GM04503 (cell line): Measurements from ENCODE around the gene NYNRIN.
A peak's percentile ranks its signal among the peaks of the same experiment; 100 is the strongest.
"Not testable (repeated sequence)": the region's sequence is repeated elsewhere in the genome, so short reads cannot be mapped to it uniquely, and the experiment has no call there.

Experiments
- DNase-seq: peaks from one replicate; pipeline ENCODE4 v3.0.0-alpha.2; 2012; ENCODE audit warnings: low read depth

NYNRIN gene

DNA sequence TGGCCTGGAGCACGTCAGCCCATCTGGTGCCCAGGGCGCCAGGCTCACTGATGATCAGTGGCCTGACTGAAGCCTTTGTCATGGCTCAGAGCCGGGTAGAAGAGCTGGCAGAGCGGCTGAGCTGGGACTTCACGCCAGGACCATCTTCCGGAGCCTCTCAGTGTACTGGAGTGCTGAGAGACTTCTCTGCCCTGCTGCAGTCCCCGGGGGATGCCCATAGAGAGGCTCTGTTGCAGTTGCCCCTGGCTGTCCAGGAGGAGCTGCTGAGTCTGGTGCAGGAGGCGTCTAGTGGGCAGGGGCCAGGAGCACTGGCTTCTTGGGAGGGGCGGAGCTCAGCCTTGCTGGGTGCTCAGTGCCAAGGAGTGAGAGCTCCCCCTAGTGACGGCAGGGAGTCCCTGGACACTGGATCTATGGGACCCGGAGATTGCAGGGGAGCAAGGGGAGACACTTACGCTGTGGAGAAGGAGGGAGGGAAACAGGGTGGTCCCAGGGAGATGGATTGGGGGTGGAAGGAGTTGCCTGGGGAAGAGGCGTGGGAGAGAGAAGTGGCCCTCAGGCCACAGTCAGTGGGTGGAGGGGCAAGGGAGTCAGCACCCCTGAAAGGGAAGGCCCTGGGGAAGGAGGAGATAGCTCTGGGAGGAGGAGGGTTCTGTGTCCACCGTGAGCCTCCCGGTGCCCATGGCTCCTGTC, 32.9 kb downstream of the NYNRIN start:
- DNase-seq, result peak; percentile 55

- no peak for DNase-seq
Measured at GRCh38 chr14:24432259-24433131, 33.7 kb downstream of the NYNRIN start.

- DNase-seq, result no peak
Measured at GRCh38 chr14:24434036-24434435, 35.2 kb downstream of the NYNRIN start.

DNA sequence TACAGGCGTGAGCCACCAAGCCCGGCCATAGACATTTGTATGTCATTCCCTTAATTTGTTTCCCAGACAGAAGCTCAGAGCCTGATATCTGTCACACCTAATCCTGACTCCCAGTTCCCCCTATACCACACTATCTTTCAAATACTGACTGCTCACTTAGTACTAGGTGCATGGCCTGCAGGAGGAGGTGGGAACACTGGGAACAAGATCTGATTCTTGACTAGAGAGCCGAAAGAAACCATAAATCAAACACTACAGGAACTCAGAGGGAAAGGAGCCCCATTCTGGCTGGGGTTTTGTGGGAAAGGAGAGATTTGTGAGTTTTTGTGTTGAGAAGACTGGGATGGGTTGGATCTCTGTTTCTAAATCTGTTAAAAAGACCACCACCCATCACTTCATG, 35.9 kb downstream of the NYNRIN start:
- DNase-seq, result no peak

DNA sequence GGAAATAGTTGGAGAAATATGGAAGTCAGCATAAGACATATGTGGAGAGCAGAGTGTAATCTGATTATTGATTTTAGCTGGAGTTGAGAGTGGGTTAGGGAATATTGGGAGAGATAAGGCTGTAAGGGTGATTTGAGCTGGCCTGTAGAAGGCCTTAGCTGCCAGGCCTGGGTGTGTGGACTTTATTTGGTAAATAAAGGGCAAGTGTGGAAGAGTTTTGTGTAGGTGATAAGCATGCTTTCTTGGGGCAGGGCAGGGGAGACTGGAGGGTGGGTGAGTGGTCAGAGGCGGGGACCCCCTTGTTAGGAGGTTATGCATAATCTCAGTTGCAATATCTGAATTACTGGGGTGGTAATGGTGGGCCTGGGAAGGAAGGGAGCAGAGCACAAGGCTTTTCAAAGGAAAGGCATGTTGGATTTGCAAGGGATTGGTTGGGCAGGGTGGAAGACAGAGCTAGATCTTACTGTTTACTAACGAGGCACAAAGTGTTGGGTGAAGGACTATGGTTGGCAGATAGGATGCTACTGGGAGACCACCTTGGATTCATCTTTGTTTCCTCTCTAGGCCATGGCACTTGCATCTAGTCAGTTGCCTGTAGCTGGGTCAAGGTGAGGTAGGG, 36.5 kb downstream of the NYNRIN start:
- no peak for DNase-seq

DNA sequence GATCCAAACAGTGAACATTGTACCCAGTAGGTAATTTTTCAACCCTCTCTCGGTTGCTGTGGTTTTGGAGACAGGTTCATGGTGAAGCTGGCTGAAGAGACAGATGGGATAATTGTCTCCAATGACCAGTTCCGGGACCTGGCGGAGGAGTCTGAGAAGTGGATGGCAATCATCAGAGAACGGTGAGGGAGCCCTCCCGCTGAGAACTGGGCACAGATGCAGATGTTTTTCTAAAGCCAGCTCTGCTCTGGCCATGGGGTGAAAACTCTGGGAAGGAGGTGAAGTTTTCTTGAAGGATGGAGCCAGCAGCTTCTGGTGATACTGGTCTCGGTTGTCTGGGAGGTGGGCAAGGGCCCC, 37.2 kb downstream of the NYNRIN start:
- DNase-seq, result no peak

DNA sequence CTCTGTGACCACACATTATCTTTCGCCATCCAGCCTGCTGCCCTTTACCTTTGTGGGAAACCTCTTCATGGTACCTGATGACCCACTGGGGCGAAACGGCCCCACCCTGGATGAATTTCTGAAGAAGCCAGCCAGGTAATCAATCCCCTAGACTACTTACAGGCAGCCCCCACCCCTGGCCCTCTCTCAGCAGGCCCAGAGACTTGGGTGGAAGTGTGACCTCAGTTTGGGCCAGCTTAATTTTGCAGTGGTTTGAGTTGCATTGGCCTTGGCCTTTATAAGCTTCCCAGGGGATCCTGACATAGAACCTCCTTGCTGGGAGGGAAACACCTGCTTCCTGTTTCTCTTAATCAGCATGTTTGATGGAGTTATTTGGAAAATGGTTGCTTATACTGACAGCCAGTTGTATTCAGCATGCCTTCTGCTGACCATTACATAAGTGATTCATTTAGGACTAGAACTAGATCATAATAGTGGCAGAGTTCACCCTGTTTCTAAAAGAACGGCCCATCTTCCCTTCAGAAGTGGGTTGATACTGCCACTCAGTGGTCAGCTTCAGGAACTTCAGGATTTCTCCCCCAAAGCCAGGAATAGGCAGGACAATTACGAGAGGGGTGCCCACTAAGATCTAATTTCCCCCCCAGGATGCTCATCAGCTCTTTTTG, 37.7 kb downstream of the NYNRIN start:
- DNase-seq, result peak; percentile 43

DNA sequence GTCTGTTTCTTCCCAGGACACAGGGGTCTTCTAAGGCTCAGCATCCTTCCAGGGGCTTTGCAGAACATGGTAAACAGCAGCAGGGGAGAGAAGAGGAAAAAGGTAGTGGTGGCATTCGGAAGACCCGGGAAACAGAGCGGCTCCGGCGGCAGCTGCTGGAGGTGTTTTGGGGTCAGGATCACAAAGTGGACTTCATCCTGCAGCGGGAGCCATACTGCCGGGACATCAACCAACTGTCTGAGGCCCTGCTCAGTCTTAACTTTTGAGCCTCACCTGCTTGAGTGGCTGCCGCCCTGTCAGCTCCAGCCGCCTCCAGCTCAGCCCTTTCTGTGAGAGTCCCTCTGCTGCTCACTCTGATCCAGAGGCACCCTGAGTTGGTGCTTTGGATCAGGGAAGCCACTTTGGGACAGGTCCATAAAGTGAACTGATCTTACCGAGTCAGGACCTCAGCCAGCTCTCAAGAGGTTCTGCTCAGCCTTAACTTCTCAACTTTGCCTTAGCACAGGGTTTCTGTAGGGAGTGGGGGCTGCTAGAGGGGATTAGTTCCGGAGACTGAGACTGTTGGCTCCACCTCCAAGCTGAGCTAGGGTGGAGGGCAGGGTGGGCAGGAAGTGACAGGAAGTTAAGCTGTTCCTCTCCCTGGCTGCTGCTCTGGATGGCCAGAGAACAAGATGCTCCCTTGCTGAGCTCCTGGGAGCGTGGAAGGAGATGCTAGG, 38.4 kb downstream of the NYNRIN start:
- DNase-seq, result no peak

GRCh38 chr14:24437736-24438067, 38.9 kb downstream of the NYNRIN start:
- no peak for DNase-seq

DNA sequence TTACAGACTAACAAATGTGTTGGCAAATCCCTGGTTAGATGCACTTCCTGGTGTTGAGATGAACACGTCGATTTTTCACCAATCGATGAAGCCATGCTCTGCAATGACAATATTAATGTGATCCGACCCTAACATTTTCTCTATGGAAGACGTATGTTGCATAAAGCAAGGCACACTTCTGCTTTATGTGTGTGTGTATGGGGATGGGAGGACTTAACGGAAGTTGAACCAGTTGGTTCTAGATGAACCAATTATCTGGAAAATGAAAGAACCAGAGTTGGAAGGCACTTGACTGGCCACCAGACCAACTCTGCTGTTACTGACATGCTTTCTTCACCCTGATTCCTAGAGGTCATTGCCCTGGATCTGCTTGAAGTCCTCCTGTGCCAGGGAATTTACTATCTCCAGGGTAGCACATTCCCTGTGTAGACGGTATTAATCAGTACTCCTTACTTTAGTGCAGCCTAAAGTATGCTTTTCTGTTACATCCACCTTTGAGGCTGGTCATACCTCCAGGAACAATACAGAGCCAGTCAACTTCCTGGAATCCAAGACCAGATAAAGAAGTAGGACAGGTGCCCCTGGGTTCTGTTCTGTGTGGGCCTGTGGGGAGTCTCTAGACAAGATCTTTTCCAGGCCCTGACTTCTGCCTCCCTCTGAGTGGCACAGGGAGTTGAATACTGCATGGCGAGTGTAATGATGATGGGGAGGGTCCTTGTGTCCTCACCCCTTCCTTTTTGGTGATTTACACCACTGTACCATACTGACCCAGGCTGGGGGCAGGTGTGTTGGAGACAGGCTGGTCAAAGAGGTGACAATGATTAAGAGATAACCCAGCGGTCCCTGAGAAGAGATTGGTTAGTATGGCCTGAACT, 39.7 kb downstream of the NYNRIN start:
- DNase-seq, result no peak

DNA sequence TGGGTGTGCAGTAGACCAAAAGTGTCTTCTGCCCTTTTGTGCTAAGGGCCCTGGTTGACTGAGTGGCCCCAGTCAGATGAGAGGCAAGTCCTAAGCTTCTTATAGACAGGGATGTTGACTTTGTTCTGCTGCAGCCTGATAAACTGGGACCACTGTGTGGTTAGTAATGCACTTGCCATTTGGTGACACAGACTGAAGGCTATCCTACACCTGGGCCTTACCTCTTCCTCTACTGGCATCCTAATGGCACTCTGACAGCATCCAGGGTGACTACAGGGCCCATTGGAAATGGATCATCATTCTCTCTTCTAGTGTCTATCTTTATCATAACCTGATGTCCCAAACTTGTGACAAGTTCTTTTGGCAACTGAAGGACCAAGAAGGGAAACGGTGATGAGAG, 40.5 kb downstream of the NYNRIN start:
- no peak for DNase-seq

GRCh38 chr14:24439830-24440605, 41.2 kb downstream of the NYNRIN start:
- no peak for DNase-seq

DNA sequence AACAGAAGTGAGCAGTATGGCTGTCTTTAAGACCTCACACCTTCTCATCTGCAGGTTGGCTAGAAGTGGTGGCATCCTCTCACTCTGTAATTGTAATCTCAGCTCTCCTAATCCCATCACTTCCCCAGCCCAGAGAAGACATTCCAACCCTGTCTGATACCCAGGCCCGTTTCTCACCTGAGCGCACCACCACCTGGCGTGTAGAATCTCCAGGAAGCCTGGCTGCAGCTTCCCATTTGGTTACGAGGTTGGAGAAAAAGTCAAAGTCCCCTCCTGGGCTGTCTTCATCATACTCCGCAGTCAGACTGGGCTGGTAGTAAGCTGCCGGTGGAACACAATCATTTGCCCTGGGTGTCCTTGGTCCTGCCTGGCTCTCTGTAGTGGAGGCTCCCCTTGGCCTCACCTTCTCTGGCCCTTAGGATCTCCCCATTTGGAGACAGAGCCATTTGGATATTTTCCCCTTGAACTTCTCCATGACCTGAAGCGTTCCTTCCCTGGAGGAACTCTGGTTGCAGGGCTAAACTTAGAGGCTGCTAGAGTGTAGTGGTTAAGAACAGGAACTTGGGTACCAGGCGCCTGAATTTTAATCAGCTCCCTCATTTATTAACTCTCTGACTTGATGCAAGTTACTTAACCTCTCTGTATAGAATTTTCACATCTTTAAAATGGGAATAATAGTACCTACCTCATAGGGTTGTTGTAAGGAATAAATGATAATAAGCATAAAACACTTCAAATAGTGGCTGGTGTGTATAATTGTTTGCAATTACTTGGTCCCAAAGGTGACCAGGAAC, 42.0 kb downstream of the NYNRIN start:
- no peak for DNase-seq

- DNase-seq, result no peak
Measured at GRCh38 chr14:24441485-24441884, 42.7 kb downstream of the NYNRIN start.

- no peak for DNase-seq
Measured at GRCh38 chr14:24441904-24442239, 43.1 kb downstream of the NYNRIN start.

DNA sequence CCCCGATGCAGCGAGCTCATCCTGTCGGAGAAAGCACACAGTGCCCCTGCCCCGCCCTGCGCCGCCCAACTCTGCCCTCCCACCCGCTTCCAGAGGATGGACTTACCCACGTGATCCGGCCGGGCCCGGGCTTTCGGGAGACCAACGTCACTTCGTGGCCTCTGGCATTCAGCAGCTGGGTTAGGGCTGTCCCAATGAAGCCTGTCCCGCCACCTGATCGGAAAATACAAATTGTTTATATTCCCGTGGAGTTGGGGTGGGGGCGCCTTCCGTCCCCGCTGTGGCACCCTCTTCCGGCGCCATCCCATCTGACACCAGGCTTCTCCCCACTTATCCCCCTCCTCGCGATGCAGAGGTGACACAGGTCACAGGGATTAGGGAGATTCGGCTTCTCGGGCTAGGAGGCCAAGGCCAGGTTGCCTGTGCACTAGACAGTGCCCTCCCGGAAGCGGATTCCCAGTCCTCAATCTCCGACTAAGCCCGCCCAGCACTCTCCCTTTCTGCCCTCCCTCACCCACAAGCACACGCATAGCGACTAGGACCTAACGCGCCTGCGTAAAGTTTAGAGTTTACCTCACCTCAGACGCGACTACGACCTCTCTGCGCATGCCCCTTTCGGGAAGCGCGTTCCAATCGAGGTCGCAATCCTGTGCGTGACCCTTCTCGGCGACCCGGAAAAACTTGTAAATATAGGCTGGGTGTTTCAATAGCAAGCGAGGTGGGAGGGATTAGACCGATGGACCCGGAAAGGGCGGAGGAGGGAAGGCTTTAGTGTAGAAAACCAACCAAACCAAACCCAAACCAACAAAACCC, 43.6 kb downstream of the NYNRIN start, which contains the start of gene SDR39U1:
SDR39U1 (minus strand) TSS at position 537 of the 813 bp plus-strand sequence; CDS start at position 530, 7 bp downstream.
- peak; percentile 95 for DNase-seq

DNA sequence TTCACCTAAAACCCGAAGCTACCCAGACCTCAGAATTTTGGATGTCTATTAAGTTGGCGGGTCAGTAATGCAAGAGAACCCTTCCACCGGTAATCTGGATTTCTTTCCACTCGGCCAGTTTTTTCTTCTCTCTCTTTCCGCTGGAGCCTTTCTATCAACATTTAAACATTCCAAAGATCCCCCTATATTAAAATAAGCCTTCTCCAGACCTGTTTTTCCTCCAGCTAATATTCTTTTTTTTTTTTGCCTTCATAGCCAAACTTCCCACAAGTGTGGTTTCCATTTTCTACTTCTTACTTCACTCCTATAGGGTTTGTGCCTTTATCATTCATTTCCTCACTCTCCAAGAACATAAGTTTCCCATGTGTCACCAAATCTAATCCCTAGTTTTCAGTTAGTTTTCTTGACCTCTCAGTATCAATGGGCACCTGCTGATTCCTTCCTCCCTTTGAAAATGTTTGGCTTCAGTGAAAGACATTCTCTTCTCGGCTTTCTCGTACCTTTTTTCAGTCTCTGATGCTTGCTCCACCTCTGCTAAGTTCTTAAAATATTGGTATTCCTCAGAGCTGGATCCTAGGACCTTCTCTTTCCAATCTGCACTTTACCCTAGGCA, 44.4 kb downstream of the NYNRIN start:
- DNase-seq, result no peak

DNA sequence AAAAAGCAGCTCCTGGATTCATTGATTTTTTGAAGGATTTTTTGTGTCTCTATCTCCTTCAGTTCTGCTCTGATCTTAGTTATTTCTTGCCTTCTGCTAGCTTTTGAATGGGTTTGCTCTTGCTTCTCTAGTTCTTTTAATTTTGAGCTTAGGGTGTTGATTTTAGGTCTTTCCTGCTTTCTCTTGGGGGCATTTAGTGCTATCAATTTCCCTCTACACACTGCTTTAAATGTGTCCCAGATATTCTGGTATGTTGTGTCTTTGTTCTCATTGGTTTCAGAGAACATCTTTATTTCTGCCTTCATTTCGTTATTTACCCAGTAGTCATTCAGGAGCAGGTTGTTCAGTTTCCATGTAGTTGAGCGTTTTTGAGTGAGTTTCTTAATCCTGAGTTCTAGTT, 52.0 kb downstream of the NYNRIN start:
- not testable (repeated sequence) for DNase-seq
